Bronchial epithelial cell (primary cell): Measurements from ENCODE around the gene NR3C1. TPM values are rescaled to one million over a fixed set of nuclear protein-coding genes. Genes with fewer than 3 reads are reported as not detected.

Experiments
- DNase-seq: peaks from one replicate; pipeline ENCODE4 v3.0.0-alpha.2; 2010; ENCODE audit warnings: low read depth
- FAIRE-seq: peaks from 2 replicates; lab custom pipeline; 2011; peaks lifted over from hg19 to GRCh38; lab: Jason Lieb, UNC
- H3K27me3 ChIP-seq: 2 replicates; pipeline ENCODE4 v1.5.1; 2011; ENCODE audit warnings: low read length; ENCODE audit not compliant: control insufficient read depth, insufficient read depth
- H3K36me3 ChIP-seq: 2 replicates; pipeline ENCODE4 v1.5.1; 2011; ENCODE audit warnings: low read length; ENCODE audit not compliant: control insufficient read depth, insufficient read depth
- H3K4me3 ChIP-seq: 2 replicates; pipeline ENCODE4 v1.5.1; 2011; ENCODE audit warnings: mild to moderate bottlenecking, low read depth, low read length, control low read depth
- total RNA-seq: library from RNA; depleted of rRNA; stranded (reverse); fragments of >200 nt; gene quantifications from 2 replicates; pipeline ENCODE4 v1.2.1, GENCODE V29; 2014
- TF ChIP-seq, protein P1 (sequence below): IDR thresholded peaks from 2 replicates; pipeline ENCODE4 v1.5.1; 2011; ENCODE audit warnings: mild to moderate bottlenecking, moderate library complexity, low read length, control low read depth, inconsistent platforms; ENCODE audit not compliant: insufficient read depth, severe bottlenecking

Gene NR3C1
- total RNA-seq, 1 donor from 2014 or later, result 41.9 TPM

DNA sequence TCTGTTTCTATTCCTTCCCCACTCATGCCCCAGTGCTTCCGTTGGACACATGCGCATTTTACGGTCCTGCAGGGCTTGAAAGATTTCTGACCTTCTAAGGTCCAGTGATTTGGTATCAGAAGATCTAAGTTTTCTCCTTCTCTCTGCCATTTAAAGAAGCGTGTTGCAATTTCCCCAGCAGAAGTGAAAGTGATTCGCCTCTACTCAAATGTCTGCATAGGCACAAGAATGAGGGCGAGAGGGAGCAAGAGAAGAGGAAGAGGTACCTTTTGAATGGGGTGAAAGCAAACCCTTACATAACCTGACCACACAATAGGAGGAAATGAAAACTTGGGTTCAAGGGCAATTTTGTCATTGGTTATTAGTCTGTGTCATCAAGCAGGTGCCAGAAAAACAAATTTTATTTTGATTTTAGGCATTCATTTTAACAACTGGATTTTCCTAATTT lies 31.7 kb upstream of the NR3C1 start:
- no peaks in the 10 kb centered on the region for H3K27me3 ChIP-seq
- no peak for FAIRE-seq
- H3K36me3 ChIP-seq, result no peaks in the 10 kb centered on the region
- no peak overlapping the region for H3K4me3 ChIP-seq
- no peak for DNase-seq
- TF ChIP-seq, protein P1, sequence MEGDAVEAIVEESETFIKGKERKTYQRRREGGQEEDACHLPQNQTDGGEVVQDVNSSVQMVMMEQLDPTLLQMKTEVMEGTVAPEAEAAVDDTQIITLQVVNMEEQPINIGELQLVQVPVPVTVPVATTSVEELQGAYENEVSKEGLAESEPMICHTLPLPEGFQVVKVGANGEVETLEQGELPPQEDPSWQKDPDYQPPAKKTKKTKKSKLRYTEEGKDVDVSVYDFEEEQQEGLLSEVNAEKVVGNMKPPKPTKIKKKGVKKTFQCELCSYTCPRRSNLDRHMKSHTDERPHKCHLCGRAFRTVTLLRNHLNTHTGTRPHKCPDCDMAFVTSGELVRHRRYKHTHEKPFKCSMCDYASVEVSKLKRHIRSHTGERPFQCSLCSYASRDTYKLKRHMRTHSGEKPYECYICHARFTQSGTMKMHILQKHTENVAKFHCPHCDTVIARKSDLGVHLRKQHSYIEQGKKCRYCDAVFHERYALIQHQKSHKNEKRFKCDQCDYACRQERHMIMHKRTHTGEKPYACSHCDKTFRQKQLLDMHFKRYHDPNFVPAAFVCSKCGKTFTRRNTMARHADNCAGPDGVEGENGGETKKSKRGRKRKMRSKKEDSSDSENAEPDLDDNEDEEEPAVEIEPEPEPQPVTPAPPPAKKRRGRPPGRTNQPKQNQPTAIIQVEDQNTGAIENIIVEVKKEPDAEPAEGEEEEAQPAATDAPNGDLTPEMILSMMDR, result no peak

DNA sequence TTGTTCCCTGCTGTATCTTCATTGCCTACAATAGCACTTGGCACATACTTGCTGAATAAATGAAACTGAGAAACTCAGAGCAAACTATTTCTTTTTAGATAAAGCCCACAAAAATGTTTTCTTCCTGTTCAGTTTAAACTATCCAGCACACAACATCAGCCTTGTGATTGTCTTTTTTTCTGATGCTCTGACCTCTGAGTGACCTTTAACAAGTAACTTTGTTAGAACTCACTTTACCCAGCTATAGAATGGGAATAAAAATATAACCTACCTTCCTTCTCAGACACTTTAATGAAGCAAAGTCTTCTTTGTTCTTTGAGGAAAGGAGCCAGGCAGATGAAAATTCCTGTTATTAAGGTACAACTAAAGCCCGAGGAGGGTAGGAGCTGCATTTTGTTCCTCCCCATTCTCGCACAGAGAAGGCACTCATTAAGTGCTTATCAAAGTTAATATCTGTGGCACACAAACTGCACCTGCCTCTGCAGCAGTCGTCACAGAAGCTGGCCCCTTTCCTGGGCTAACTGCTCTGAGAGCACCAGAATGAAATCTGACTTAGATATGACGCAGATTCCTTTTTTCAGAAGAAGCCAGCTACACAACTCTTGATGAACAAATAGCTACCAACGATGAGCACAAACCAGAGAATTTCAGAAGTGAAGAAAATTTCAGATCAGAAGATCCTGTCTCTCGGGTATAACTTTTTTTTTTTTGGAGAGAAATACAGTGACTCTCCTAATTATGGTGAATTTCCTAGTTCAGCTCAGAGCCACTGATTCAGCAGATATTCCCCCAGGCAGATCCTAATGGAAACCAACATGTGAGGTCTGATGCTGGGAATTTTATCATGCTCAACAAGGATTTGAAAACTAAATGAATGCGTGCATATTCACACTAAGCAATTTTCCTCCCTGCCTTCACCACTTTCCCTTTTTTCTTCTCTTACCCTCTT lies 31.0 kb upstream of the NR3C1 start:
- TF ChIP-seq, protein P1, result no peak
- no peak for FAIRE-seq
- no peak for DNase-seq
- H3K4me3 ChIP-seq, result no peak overlapping the region
- H3K36me3 ChIP-seq, result no peaks in the 10 kb centered on the region
- H3K27me3 ChIP-seq, result no peaks in the 10 kb centered on the region

DNA sequence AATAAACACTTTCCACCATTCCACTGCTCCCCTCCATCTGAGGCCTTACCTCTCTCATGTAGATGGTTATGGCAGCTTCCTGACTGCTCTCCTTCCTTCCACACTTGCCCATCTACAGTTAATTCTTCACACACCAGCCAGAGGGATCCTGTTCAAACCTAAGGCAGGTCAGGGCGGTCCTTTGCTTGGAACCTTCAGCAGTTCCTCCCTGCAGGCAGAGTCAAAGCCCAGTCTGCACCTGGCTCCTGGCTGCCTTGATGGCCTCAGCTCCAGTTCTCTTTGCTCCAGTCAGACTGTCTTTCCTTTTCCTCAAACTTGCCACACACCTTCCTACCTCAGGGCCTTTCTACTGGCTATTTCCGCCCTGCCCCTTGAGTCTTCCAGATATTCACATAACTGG lies 30.2 kb upstream of the NR3C1 start:
- no peak overlapping the region for H3K4me3 ChIP-seq
- no peak for FAIRE-seq
- TF ChIP-seq, protein P1, result no peak

DNA sequence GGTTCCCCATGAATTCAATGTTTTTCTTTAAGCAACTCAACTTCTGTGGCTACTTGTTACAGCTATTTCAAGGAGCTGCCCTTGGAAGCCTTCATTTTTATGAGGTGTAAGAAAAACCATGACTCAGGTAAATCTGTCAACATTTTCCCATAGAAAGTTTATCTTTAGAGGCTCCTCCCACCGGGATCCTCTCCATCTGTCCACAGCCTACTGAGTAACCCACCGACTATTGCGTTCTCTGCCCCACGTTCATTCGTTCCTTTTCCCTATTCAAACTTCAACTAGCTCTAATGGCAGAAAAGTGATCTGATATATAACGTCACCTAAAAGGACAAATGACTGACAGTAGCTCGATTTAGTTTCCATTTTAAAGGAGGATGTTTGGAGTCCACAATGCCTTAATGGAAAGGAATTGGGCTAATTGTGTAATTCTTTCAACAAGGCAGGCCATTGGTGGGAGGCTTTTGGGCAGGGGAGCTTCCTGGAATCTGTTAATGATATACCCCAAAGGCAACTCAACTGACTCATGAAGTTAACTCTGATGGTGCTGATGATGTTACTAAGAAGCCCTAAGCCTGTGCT lies 29.3 kb upstream of the NR3C1 start:
- no peak for FAIRE-seq

More for the DNA sequence above, 30.2 kb upstream of the NR3C1 start:
- no peaks in the 10 kb centered on the region for H3K27me3 ChIP-seq
- no peaks in the 10 kb centered on the region for H3K36me3 ChIP-seq
- no peak for DNase-seq

DNA sequence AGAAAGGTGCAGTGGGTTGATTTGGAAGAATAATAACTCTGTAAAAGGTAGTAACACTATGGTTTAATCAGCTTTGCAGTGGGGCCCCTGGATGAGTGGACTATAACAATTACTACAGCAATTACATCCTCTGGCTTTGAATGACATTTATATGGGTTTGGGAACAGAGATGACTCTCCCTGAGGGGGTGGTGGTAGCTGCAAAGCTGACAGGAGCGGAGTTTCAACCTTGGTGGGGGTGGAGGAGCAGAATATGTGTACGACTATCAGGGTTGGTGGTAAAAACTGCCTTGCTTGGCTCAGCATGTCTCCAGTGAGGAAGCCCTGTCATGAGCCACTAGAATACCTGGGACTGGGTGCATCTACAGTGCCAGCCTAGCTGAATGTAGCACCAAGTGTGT lies 28.3 kb upstream of the NR3C1 start:
- no peak for FAIRE-seq
- no peak for DNase-seq
- TF ChIP-seq, protein P1, result no peak
- no peaks in the 10 kb centered on the region for H3K27me3 ChIP-seq
- H3K36me3 ChIP-seq, result no peaks in the 10 kb centered on the region
- H3K4me3 ChIP-seq, result no peak overlapping the region

More for the DNA sequence above, 29.3 kb upstream of the NR3C1 start:
- Histone ChIP-seq H3K27me3 (no peaks in the 10 kb centered on the region), H3K36me3 (no peaks in the 10 kb centered on the region), H3K4me3 (no peak overlapping the region)
- TF ChIP-seq, protein P1, result no peak
- no peak for DNase-seq
